ENCODE data around the gene CEP164. TPM values are rescaled to one million over a fixed set of nuclear protein-coding genes. Genes with fewer than 3 reads are reported as not detected.

Gene CEP164
- total and polyA plus RNA-seq, 2 of the 8 experiments (the other 6 are each of a cell fraction or from before 2014, with no cell fraction given): 8.4 to 20.8 TPM

GRCh38 chr11:117313828-117314768 lies 13.6 kb upstream of the CEP164 start:
- H3K27me3 ChIP-seq (replicated peaks in 1 of 4; ENCODE audit: control insufficient read depth in 3 of 4, extremely low read depth in 1 of 4, insufficient read depth in 3 of 4, low read length in 3 of 4): peaks cover 0 to 7% (median 2%) of the 10 kb centered on the region in 4 experiments; a peak in 5 of 7 replicates
- H4K5ac ChIP-seq (ENCODE audit: insufficient read length, low read depth, low read length): no peak overlapping the region
- TF ChIP-seq CBX5 (IDR thresholded peaks at IDR 0.05; ENCODE audit: low read depth, low read length) (no peak), YY1 (IDR thresholded peaks at IDR 0.05; ENCODE audit: low read depth, low read length) (no peak)
- no peak for DNase-seq (ENCODE audit: low read depth in 1 of 2, low spot score in 2 of 2)
- no peak overlapping the region for H3K56ac ChIP-seq (replicated peaks; ENCODE audit: insufficient read length, low read depth, low read length)
- no peak overlapping the region for H3K4ac ChIP-seq (replicated peaks; ENCODE audit: insufficient read length, low read depth, low read length)
- no peak overlapping the region for H4K91ac ChIP-seq (replicated peaks; ENCODE audit: insufficient read length, low read length)
- no peak overlapping the region for H2AFZ ChIP-seq (ENCODE audit: low read length)
- H4K8ac ChIP-seq (ENCODE audit: extremely low read depth, insufficient read depth, low read length): peak overlapping the region; percentile 36; the same call in 1 of the 2 replicates
- no peak overlapping the region for H3K18ac ChIP-seq (ENCODE audit: extremely low read depth, low read length)
- H2AK5ac ChIP-seq (ENCODE audit: low read depth, low read length): 0 out of 2 replicates have a peak overlapping the region, but pooled peaks have one; percentile 6
- peaks cover 0 to 1% of the 10 kb centered on the region in 2 experiments for H4K20me1 ChIP-seq (replicated peaks in 1 of 2; ENCODE audit: control insufficient read depth in 1 of 2, insufficient read depth in 2 of 2, low read length in 2 of 2)
- peaks cover 5 to 10% (median 8%) of the 10 kb centered on the region in 4 experiments for H3K4me1 ChIP-seq (replicated peaks in 1 of 4; ENCODE audit: control insufficient read depth in 3 of 4, insufficient read depth in 4 of 4, low read length in 3 of 4)
- no peak overlapping the region for H2BK15ac ChIP-seq (ENCODE audit: low read length)
- peaks cover 10% of the 10 kb centered on the region; the same call in 1 of the 2 replicates for H3K23me2 ChIP-seq (ENCODE audit: low read depth, low read length)
- H3K36me3 ChIP-seq (ENCODE audit: control insufficient read depth in 2 of 4, insufficient read depth in 4 of 4, low read length in 3 of 4): no peaks in the 10 kb centered on the region
- H3K9ac ChIP-seq (replicated peaks in 1 of 4; ENCODE audit: extremely low read depth in 1 of 4, low read depth in 3 of 4, low read length in 3 of 4): no peak overlapping the region
- no peak overlapping the region for H3K14ac ChIP-seq (ENCODE audit: insufficient read length)
- no peaks in the 10 kb centered on the region for H3K79me1 ChIP-seq (ENCODE audit: low read depth, low read length)
- H3K9me3 ChIP-seq (ENCODE audit: insufficient read depth in 2 of 2, low read depth in 1 of 2, low read length in 1 of 2): no peaks in the 10 kb centered on the region
- peak overlapping the region in 1 of 2 experiments; percentile 57; a peak in 2 of 4 replicates for H3K4me2 ChIP-seq (ENCODE audit: insufficient read depth in 1 of 2, low read depth in 2 of 2, low read length in 2 of 2)
- 82% methylated on average over 11 of the region's 14 CpGs; no CpG with 5 or more reads in 1 of the 2 experiments for WGBS, 2 experiments (ENCODE audit: extremely low coverage in 1 of 2, insufficient coverage in 1 of 2, insufficient read length in 1 of 2, insufficient replicate concordance in 2 of 2, low coverage in 1 of 2, low lambda C conversion rate in 2 of 2, missing lambda C conversion rate in 1 of 2)
- no peak overlapping the region for H2BK12ac ChIP-seq (ENCODE audit: low read depth, low read length)
- 0 out of 8 replicates have a peak overlapping the region, but pooled peaks of 1 of the 4 experiments have one; percentile 78 for H3K4me3 ChIP-seq (ENCODE audit: extremely low read depth in 1 of 4, insufficient read depth in 2 of 4, low read depth in 3 of 4, low read length in 4 of 4)
- ChIA-PET POLR2A (ENCODE audit: partially characterized antibody) (interaction anchor here (1.3 to 2.0 kb wide), 4 partner anchors 7 to 16 kb away, joined by 3 to 5 read pairs (median 4); partner anchors contain the start of gene CEP164), CTCF (ENCODE audit: partially characterized antibody) (interaction anchor here (0.9 to 1.9 kb wide), 3 partner anchors 13 to 300 kb away, joined by 3 to 6 read pairs (median 3); no protein-coding TSS in a partner anchor)
- FAIRE-seq: no peak
- H2BK20ac ChIP-seq (ENCODE audit: low read length): no peak overlapping the region
- H2BK5ac ChIP-seq (ENCODE audit: low read depth, low read length): no peak overlapping the region
- no peaks in the 10 kb centered on the region for H3K79me2 ChIP-seq (ENCODE audit: control insufficient read depth in 1 of 2, insufficient read depth in 2 of 2, low read length in 2 of 2)
- no peak overlapping the region for H2BK120ac ChIP-seq (replicated peaks; ENCODE audit: low read depth, low read length)
- H3K23ac ChIP-seq (ENCODE audit: insufficient read length): no peak overlapping the region
- H3K27ac ChIP-seq (ENCODE audit: low read depth, low read length): no peak overlapping the region
